Measurements from ENCODE around the gene AGPS. TPM values are rescaled to one million over a fixed set of nuclear protein-coding genes. Genes with fewer than 3 reads are reported as not detected.

Gene AGPS
- polyA plus RNA-seq, 1 of the 3 experiments (the other 2 are of a cell fraction), result 10.9 TPM

DNA sequence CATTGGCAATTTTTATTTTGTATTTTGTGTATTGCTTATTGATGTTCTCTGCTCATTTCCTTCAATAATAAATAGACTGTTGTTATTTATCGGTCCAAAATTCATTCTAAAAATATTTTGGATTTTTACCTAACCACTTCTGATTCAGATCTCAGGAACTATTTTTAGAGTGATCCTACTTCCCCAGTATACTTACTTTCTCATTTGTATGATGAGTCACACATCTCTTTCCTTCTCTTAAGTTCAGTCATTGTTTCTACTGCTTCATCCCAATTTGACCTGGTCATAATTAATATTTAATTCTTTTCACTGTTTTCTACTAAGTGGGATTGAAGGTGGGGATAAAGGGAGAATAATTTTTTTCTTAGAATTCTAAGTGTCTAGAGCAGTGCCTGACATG, 75.1 kb downstream of the AGPS start:
- peaks cover 25% of the 10 kb centered on the region for H3F3A ChIP-seq (replicated peaks; ENCODE audit: insufficient read depth)
- peaks cover 47 to 58% of the 10 kb centered on the region in 2 experiments for H3K36me3 ChIP-seq (replicated peaks in 1 of 2; ENCODE audit: control insufficient read depth in 1 of 2, insufficient read depth in 2 of 2, low read length in 1 of 2)
- no peak for DNase-seq
- H2AFZ ChIP-seq (ENCODE audit: low read depth), result no peak overlapping the region
- ChIA-PET POLR2A (no interaction called here), CTCF (no interaction called here)
- H4K20me1 ChIP-seq (ENCODE audit: insufficient read depth), result no peaks in the 10 kb centered on the region
- H3K9me3 ChIP-seq, result peaks cover 15% of the 10 kb centered on the region
- peak overlapping the region in 1 of 2 experiments; percentile 27; a peak in 2 of 4 replicates for H3K27ac ChIP-seq (ENCODE audit: low read depth in 2 of 2, low read length in 1 of 2)
- 67% methylated on average over 1 of the region's 1 CpG for WGBS (ENCODE audit: low lambda C conversion rate)
- H3K27me3 ChIP-seq (ENCODE audit: insufficient read depth), result no peaks in the 10 kb centered on the region
- no peaks in the 10 kb centered on the region; a peak in 3 of 4 replicates for H3K4me1 ChIP-seq (ENCODE audit: control insufficient read depth in 1 of 2, insufficient read depth in 2 of 2, low read depth in 1 of 2, low read length in 1 of 2)
- H3K9me2 ChIP-seq, result no peaks in the 10 kb centered on the region
- H3K79me2 ChIP-seq (ENCODE audit: insufficient read depth), result peaks cover 3% of the 10 kb centered on the region; the same call in 1 of the 2 replicates
- no peak overlapping the region for H3K4me2 ChIP-seq
- no peak overlapping the region for H3K9ac ChIP-seq
- TF ChIP-seq TCF12 (IDR thresholded peaks at IDR 0.05) (peak; percentile 23; the same call in 1 of the 2 replicates), GATA2 (CRISPR knock-in tag; IDR thresholded peaks at IDR 0.05) (no peak), MEF2A (IDR thresholded peaks at IDR 0.05; ENCODE audit: borderline replicate concordance, low read depth) (peak; percentile 81; the same call in 1 of the 2 replicates), JUND (IDR thresholded peaks at IDR 0.05) (peak; percentile 33; the same call in 1 of the 2 replicates), YY1 (IDR thresholded peaks at IDR 0.05; ENCODE audit: low read depth) (no peak), FOSL2 (IDR thresholded peaks at IDR 0.05; ENCODE audit: borderline replicate concordance, low read depth) (peak; percentile 69; the same call in 1 of the 2 replicates), TAF1 (IDR thresholded peaks at IDR 0.05; ENCODE audit: borderline replicate concordance, low read depth, low read length) (no peak), RXRA (IDR thresholded peaks at IDR 0.05; ENCODE audit: borderline replicate concordance, low read depth) (no peak), MXI1 (IDR thresholded peaks at IDR 0.05; ENCODE audit: low read depth, low read length) (no peak)
- TF ChIP-seq, protein P1, sequence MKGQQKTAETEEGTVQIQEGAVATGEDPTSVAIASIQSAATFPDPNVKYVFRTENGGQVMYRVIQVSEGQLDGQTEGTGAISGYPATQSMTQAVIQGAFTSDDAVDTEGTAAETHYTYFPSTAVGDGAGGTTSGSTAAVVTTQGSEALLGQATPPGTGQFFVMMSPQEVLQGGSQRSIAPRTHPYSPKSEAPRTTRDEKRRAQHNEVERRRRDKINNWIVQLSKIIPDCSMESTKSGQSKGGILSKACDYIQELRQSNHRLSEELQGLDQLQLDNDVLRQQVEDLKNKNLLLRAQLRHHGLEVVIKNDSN (IDR thresholded peaks at IDR 0.05; ENCODE audit: borderline replicate concordance, low read depth), result no peak
- H3K4me3 ChIP-seq (ENCODE audit: low read depth in 2 of 2, low read length in 1 of 2), result no peak overlapping the region

DNA sequence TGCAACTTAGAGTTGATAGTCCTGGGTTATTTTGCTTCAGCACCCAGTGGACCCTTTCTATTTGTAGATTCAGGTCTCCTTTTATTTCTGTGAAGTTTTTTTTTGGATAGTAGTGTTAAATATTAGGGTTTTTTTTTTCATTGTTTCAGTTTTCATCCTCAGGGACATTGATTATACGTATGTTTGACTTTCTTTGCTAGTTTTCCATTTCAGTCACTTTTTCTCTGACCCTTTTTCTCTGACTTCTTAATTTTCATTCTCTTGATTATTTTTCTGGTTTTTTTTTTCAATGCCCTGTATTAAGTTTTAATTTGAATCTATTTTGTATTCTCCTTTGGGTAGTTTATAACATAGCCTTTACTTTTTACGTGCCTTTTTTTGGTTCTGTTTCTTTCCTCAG, 79.4 kb downstream of the AGPS start:
- ChIA-PET POLR2A (no interaction called here), CTCF (interaction anchor here (1.2 to 2.2 kb wide), 2 partner anchors 293 to 307 kb away, joined by 3 to 5 read pairs; no protein-coding TSS in a partner anchor)
- Histone ChIP-seq H2AFZ (ENCODE audit: low read depth) (no peak overlapping the region), H3K27ac (ENCODE audit: low read depth in 2 of 2, low read length in 1 of 2) (no peak overlapping the region), H3K79me2 (ENCODE audit: insufficient read depth) (peaks cover 3% of the 10 kb centered on the region; the same call in 1 of the 2 replicates), H3K4me1 (ENCODE audit: control insufficient read depth in 1 of 2, insufficient read depth in 2 of 2, low read depth in 1 of 2, low read length in 1 of 2) (peaks cover 0 to 7% of the 10 kb centered on the region in 2 experiments; a peak in 3 of 4 replicates), H3K4me3 (ENCODE audit: low read depth in 2 of 2, low read length in 1 of 2) (no peak overlapping the region), H3K4me2 (no peak overlapping the region), H3K9me3 (peaks cover 24% of the 10 kb centered on the region), H4K20me1 (ENCODE audit: insufficient read depth) (no peaks in the 10 kb centered on the region), H3K36me3 (replicated peaks in 1 of 2; ENCODE audit: control insufficient read depth in 1 of 2, insufficient read depth in 2 of 2, low read length in 1 of 2) (peaks cover 47 to 63% of the 10 kb centered on the region in 2 experiments), H3K27me3 (ENCODE audit: insufficient read depth) (no peaks in the 10 kb centered on the region), H3K9me2 (no peaks in the 10 kb centered on the region), H3K9ac (no peak overlapping the region), H3F3A (replicated peaks; ENCODE audit: insufficient read depth) (peaks cover 29% of the 10 kb centered on the region)
- no peak for DNase-seq
- TF ChIP-seq FOSL2 (IDR thresholded peaks at IDR 0.05; ENCODE audit: borderline replicate concordance, low read depth), result no peak
- no peak for TF ChIP-seq FOXM1 (IDR thresholded peaks at IDR 0.05; ENCODE audit: low read depth)
- TF ChIP-seq, protein P2, sequence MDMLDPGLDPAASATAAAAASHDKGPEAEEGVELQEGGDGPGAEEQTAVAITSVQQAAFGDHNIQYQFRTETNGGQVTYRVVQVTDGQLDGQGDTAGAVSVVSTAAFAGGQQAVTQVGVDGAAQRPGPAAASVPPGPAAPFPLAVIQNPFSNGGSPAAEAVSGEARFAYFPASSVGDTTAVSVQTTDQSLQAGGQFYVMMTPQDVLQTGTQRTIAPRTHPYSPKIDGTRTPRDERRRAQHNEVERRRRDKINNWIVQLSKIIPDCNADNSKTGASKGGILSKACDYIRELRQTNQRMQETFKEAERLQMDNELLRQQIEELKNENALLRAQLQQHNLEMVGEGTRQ (IDR thresholded peaks at IDR 0.05; ENCODE audit: borderline replicate concordance, low read depth, low read length), result no peak
- TF ChIP-seq, protein P3, sequence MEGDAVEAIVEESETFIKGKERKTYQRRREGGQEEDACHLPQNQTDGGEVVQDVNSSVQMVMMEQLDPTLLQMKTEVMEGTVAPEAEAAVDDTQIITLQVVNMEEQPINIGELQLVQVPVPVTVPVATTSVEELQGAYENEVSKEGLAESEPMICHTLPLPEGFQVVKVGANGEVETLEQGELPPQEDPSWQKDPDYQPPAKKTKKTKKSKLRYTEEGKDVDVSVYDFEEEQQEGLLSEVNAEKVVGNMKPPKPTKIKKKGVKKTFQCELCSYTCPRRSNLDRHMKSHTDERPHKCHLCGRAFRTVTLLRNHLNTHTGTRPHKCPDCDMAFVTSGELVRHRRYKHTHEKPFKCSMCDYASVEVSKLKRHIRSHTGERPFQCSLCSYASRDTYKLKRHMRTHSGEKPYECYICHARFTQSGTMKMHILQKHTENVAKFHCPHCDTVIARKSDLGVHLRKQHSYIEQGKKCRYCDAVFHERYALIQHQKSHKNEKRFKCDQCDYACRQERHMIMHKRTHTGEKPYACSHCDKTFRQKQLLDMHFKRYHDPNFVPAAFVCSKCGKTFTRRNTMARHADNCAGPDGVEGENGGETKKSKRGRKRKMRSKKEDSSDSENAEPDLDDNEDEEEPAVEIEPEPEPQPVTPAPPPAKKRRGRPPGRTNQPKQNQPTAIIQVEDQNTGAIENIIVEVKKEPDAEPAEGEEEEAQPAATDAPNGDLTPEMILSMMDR (IDR thresholded peaks at IDR 0.05), result no peak
- no peak for TF ChIP-seq RFX5 (IDR thresholded peaks at IDR 0.05; ENCODE audit: low read length)
- TF ChIP-seq, protein P4, sequence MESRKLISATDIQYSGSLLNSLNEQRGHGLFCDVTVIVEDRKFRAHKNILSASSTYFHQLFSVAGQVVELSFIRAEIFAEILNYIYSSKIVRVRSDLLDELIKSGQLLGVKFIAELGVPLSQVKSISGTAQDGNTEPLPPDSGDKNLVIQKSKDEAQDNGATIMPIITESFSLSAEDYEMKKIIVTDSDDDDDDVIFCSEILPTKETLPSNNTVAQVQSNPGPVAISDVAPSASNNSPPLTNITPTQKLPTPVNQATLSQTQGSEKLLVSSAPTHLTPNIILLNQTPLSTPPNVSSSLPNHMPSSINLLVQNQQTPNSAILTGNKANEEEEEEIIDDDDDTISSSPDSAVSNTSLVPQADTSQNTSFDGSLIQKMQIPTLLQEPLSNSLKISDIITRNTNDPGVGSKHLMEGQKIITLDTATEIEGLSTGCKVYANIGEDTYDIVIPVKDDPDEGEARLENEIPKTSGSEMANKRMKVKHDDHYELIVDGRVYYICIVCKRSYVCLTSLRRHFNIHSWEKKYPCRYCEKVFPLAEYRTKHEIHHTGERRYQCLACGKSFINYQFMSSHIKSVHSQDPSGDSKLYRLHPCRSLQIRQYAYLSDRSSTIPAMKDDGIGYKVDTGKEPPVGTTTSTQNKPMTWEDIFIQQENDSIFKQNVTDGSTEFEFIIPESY (IDR thresholded peaks at IDR 0.05; ENCODE audit: borderline replicate concordance, low read depth), result no peak
- TF ChIP-seq, protein P5, sequence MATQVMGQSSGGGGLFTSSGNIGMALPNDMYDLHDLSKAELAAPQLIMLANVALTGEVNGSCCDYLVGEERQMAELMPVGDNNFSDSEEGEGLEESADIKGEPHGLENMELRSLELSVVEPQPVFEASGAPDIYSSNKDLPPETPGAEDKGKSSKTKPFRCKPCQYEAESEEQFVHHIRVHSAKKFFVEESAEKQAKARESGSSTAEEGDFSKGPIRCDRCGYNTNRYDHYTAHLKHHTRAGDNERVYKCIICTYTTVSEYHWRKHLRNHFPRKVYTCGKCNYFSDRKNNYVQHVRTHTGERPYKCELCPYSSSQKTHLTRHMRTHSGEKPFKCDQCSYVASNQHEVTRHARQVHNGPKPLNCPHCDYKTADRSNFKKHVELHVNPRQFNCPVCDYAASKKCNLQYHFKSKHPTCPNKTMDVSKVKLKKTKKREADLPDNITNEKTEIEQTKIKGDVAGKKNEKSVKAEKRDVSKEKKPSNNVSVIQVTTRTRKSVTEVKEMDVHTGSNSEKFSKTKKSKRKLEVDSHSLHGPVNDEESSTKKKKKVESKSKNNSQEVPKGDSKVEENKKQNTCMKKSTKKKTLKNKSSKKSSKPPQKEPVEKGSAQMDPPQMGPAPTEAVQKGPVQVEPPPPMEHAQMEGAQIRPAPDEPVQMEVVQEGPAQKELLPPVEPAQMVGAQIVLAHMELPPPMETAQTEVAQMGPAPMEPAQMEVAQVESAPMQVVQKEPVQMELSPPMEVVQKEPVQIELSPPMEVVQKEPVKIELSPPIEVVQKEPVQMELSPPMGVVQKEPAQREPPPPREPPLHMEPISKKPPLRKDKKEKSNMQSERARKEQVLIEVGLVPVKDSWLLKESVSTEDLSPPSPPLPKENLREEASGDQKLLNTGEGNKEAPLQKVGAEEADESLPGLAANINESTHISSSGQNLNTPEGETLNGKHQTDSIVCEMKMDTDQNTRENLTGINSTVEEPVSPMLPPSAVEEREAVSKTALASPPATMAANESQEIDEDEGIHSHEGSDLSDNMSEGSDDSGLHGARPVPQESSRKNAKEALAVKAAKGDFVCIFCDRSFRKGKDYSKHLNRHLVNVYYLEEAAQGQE (IDR thresholded peaks at IDR 0.05; ENCODE audit: low read depth, low read length), result no peak
- no peak for TF ChIP-seq GATA2 (CRISPR knock-in tag; IDR thresholded peaks at IDR 0.05)
- no peak for TF ChIP-seq GABPA (IDR thresholded peaks at IDR 0.05; ENCODE audit: low read depth)
- WGBS (ENCODE audit: low lambda C conversion rate), result 97% methylated on average over 2 of the region's 2 CpGs

Data from SK-N-SH (cell line).